Adrenal gland (tissue), 5 donors: ENCODE data around the gene TMEM61.

Experiments
- CTCF ChIP-seq, 6 experiments: fragments of 450-650 bp in 4 of 6; fragments of 200-600 bp in 2 of 6; sonication (generic) in 1 of 6; IDR thresholded peaks; 1 replicate in 5 of 6; 2 replicates in 1 of 6; pipeline versions ENCODE4 v1.5.1 to v1.8.0; 2016 to 2021; ENCODE audit warnings: antibody characterized with exemption in 6 of 6, mild to moderate bottlenecking in 2 of 6, moderate library complexity in 1 of 6
- POLR2A ChIP-seq, 2 donors: fragments of 450-650 bp; IDR thresholded peaks; one replicate each; pipeline ENCODE4 v1.6.1; 2017; ENCODE audit warnings: antibody characterized with exemption in 2 of 2, mild to moderate bottlenecking in 2 of 2, moderate library complexity in 1 of 2
- donor health status: DM: no; HTN: no; CAD: no.

- TF ChIP-seq CTCF (IDR thresholded peaks at IDR 0.05) = no peak
- TF ChIP-seq POLR2A (IDR thresholded peaks at IDR 0.05) = no peak
Measured at GRCh38 chr1:54977533-54978297, 2.7 kb upstream of the TMEM61 start.
